VCaP (cell line): ENCODE measurements around the gene CAMKK2.

Source experiments
- H3K27ac ChIP-seq: fragments of 450-650 bp; 2 replicates; pipeline ENCODE4 v1.5.1; 2017
- CTCF ChIP-seq: fragments of 450-650 bp; conservative IDR thresholded peaks from 2 replicates; pipeline ENCODE4 v1.5.1; 2017; ENCODE audit warnings: mild to moderate bottlenecking, moderate library complexity

CAMKK2 gene

GRCh38 chr12:121189619-121190155, 106.8 kb downstream of the CAMKK2 start:
- no peak overlapping the region for H3K27ac ChIP-seq
- TF ChIP-seq CTCF, result no peak

GRCh38 chr12:121189131-121189530, 107.4 kb downstream of the CAMKK2 start:
- no peak overlapping the region for H3K27ac ChIP-seq
- no peak for TF ChIP-seq CTCF

- H3K27ac ChIP-seq, result no peak overlapping the region
- no peak for TF ChIP-seq CTCF
Measured at GRCh38 chr12:121188227-121188626, 108.3 kb downstream of the CAMKK2 start.
